OCI-LY1 (cell line): ENCODE results near the gene GLRA3.

Source experiments
- EZH2 ChIP-seq: fragments of 200-600 bp; sonication (generic), shearing (Covaris generic); IDR thresholded peaks from 2 replicates; pipeline ENCODE4 v1.8.0; 2017; ENCODE audit warnings: borderline replicate concordance, mixed run types, mild to moderate bottlenecking, antibody characterized with exemption, low read length, moderate library complexity, mixed read lengths
- TF ChIP-seq, protein P1 (sequence below): fragments of 200-600 bp; sonication (generic), shearing (Covaris generic); IDR thresholded peaks from 2 replicates; pipeline ENCODE4 v1.5.1; 2017; ENCODE audit warnings: mild to moderate bottlenecking, antibody characterized with exemption, low read length, moderate library complexity, mixed read lengths

GRCh38 chr4:174593701-174594100 lies 235.3 kb downstream of the GLRA3 start:
- TF ChIP-seq, protein P1, sequence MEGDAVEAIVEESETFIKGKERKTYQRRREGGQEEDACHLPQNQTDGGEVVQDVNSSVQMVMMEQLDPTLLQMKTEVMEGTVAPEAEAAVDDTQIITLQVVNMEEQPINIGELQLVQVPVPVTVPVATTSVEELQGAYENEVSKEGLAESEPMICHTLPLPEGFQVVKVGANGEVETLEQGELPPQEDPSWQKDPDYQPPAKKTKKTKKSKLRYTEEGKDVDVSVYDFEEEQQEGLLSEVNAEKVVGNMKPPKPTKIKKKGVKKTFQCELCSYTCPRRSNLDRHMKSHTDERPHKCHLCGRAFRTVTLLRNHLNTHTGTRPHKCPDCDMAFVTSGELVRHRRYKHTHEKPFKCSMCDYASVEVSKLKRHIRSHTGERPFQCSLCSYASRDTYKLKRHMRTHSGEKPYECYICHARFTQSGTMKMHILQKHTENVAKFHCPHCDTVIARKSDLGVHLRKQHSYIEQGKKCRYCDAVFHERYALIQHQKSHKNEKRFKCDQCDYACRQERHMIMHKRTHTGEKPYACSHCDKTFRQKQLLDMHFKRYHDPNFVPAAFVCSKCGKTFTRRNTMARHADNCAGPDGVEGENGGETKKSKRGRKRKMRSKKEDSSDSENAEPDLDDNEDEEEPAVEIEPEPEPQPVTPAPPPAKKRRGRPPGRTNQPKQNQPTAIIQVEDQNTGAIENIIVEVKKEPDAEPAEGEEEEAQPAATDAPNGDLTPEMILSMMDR: no peak
- no peak for TF ChIP-seq EZH2
